Prostate gland (tissue), 2 donors: Measurements from ENCODE around the gene PTX4.

ENCODE experiments used
- CTCF ChIP-seq, 4 experiments: fragments of 200-600 bp in 2 of 4; fragments of 450-650 bp in 2 of 4; sonication (generic) in 2 of 4; IDR thresholded peaks; 1 replicate in 3 of 4; 2 replicates in 1 of 4; pipeline ENCODE4 v1.5.1; 2016 to 2019; ENCODE audit warnings: antibody characterized with exemption in 4 of 4, mild to moderate bottlenecking in 2 of 4, moderate library complexity in 2 of 4
- POLR2AphosphoS5 ChIP-seq: sonication (generic); formaldehyde crosslinking; IDR thresholded peaks from one replicate; pipeline ENCODE4 v1.6.1; 2017; ENCODE audit warnings: antibody characterized with exemption

DNA sequence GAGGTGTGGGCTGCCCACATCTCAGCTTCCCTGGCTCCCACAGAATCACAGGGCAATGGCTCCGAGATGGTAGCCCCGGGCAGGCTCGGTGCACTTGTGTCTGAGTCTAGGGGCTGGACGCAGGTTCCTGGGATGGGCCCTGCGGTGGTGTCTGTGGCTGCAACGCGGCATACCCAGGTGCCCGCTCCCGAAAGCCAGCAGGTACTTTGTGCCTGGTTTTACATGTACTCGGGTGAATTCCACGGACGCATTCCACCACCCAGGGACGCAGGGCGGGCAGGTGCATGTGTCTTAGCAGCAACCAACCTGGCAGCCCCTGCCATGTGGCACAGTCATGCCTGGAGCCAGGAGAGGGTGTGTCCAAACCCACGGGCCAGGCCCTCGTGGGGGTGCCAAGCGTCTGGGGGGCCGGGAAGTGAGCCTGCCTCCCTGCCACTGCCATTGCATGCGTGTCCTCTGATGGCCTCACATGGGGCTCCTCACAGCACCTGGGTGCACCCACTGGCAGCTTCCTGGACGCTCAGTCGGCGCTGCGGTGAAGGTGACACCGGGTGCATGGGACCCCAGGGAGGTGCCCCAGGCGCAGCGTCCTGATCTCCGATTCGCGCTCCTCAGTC is 40.3 kb upstream of the PTX4 start:
- TF ChIP-seq CTCF (IDR thresholded peaks at IDR 0.05) = no peak
- no peak for TF ChIP-seq POLR2AphosphoS5
